Lower leg skin (tissue), 4 donors: ENCODE measurements around the gene PRDM16. TPM values are rescaled to one million over a fixed set of nuclear protein-coding genes. Genes with fewer than 3 reads are reported as not detected.

Source experiments
- DNase-seq, 2 donors: peaks; one replicate each; pipeline ENCODE4 v3.0.0-alpha.2; 2019; ENCODE audit warnings: low spot score in 2 of 2
- H3K4me3 ChIP-seq: fragments of 200-600 bp; sonication (generic); 2 replicates; pipeline ENCODE4 v1.5.1; 2017; ENCODE audit warnings: mild to moderate bottlenecking, low read depth; ENCODE audit not compliant: poor library complexity, severe bottlenecking
- CTCF ChIP-seq, 3 donors: fragments of 450-650 bp; IDR thresholded peaks; one replicate each; pipeline ENCODE4 v1.5.1; 2016; ENCODE audit warnings: antibody characterized with exemption in 3 of 3, mild to moderate bottlenecking in 3 of 3, moderate library complexity in 2 of 3
- POLR2A ChIP-seq, 2 donors: fragments of 450-650 bp; IDR thresholded peaks; one replicate each; pipeline ENCODE4 v1.6.1; 2016 to 2017; ENCODE audit warnings: antibody characterized with exemption in 2 of 2, mild to moderate bottlenecking in 1 of 2, moderate library complexity in 1 of 2
- WGBS, 2 donors: methylation state at CpG; one replicate each; pipeline ENCODE4 v1.1.5; 2018; 5-methylcytosine and 5-hydroxymethylcytosine counted together
- intact Hi-C: fragments of 100-400 bp; cut with DNase I; formaldehyde crosslinking; loops from one replicate; pipeline ENCODE4 v1.15.0; 2023; ENCODE audit warnings: low total_unique reads
- total RNA-seq, 4 donors: library from RNA; depleted of rRNA; stranded (reverse); fragments of >200 nt; gene quantifications; one replicate each; pipeline ENCODE4 v1.1.0, GENCODE V29; 2016

Gene PRDM16
- total RNA-seq, 4 donors from 2014 or later = 0.08 to 0.91 (median 0.56) TPM; not detected in 1

GRCh38 chr1:3420218-3420951 is 351.4 kb downstream of the PRDM16 start:
- no peak for TF ChIP-seq CTCF (IDR thresholded peaks at IDR 0.05)
- no peak for TF ChIP-seq POLR2A (IDR thresholded peaks at IDR 0.05)
- H3K4me3 ChIP-seq = no peak overlapping the region
- 82 to 87% methylated on average over 23 of the region's 23 CpGs for WGBS, 2 donors
- no peak for DNase-seq
- intact Hi-C loops = no loop called here

- intact Hi-C loops = no loop called here
- no peak for DNase-seq
Measured at GRCh38 chr1:3422638-3423037, 353.6 kb downstream of the PRDM16 start.

GRCh38 chr1:3423245-3423829 is 354.3 kb downstream of the PRDM16 start:
- H3K4me3 ChIP-seq = no peak overlapping the region
- intact Hi-C loops = no loop called here
- no peak for TF ChIP-seq POLR2A (IDR thresholded peaks at IDR 0.05)
- no peak for TF ChIP-seq CTCF (IDR thresholded peaks at IDR 0.05)
- no peak for DNase-seq
- 46 to 53% methylated on average over 16 to 21 of the region's 23 CpGs for WGBS, 2 donors

More at GRCh38 chr1:3422638-3423037, 353.6 kb downstream of the PRDM16 start:
- 89 to 97% methylated on average over 12 to 14 of the region's 14 CpGs for WGBS, 2 donors
- TF ChIP-seq CTCF (IDR thresholded peaks at IDR 0.05) (no peak), POLR2A (IDR thresholded peaks at IDR 0.05) (no peak)
- H3K4me3 ChIP-seq = no peak overlapping the region

GRCh38 chr1:3423896-3424611 is 355.1 kb downstream of the PRDM16 start:
- WGBS, 2 donors = 69 to 71% methylated on average over 28 of the region's 28 CpGs
- DNase-seq = no peak
- no peak overlapping the region for H3K4me3 ChIP-seq
- TF ChIP-seq POLR2A (IDR thresholded peaks at IDR 0.05) (no peak), CTCF (IDR thresholded peaks at IDR 0.05) (no peak)
- intact Hi-C loops = no loop called here

GRCh38 chr1:3425486-3426215 is 356.6 kb downstream of the PRDM16 start:
- WGBS, 2 donors = 84 to 87% methylated on average over 30 to 43 of the region's 44 CpGs
- DNase-seq = no peak
- intact Hi-C loops = no loop called here
- TF ChIP-seq POLR2A (IDR thresholded peaks at IDR 0.05) (no peak), CTCF (IDR thresholded peaks at IDR 0.05) (no peak)
- no peak overlapping the region for H3K4me3 ChIP-seq
